SW480 (cell line): ENCODE measurements around the gene SKA3.
"Not testable (repeated sequence)": the region's sequence is repeated elsewhere in the genome, so short reads cannot be mapped to it uniquely, and the experiment has no call there.

Source experiments
- DNase-seq: peaks from one replicate; pipeline ENCODE4 v3.0.0-alpha.2; 2016; ENCODE audit warnings: low spot score

The SKA3 gene

DNA sequence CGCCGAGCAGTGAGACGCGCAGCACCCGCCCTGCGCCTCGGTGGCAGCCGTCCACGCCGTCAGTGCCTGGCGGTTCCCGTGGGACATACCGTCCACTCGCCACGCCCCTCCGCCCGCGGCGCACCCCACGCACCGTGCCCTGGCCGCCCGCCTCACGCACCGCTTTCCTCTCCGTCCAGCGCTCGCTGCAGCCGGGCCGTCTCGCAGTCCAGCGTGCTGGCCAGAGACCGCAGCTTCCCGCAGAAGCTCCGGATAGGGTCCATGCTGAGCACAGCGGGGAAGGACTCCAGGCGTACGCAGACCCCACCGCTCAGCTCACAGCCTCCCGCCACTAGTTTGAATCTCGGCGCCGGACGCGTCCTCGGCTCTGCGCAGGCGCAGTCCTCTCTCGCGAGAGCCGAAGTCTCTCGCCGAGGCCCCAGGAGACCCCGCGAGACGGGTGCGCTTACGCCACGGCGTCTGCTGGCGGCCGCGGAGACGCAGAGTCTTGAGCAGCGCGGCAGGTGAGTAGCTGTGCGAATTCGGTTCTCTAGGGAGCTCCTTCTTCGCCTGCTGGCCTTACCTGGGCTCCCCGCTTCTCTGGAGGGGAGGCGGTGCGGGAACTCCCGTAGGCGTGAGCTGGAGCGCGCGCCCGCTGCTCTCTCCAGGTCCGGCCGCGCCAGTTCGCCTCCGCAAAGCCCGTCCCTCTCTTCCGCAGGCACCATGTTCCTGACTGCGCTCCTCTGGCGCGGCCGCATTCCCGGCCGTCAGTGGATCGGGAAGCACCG, at the start of gene SKA3, which contains the start of gene MRPL57:
Gene SKA3 (minus strand): TSS at position 338 of the 767 bp plus-strand sequence. CDS start 75 bp downstream, at position 263.
Gene MRPL57 (plus strand): TSS at position 444 of the 767 bp plus-strand sequence. CDS start 259 bp downstream, at position 703.
- DNase-seq: peak; percentile 95

DNA sequence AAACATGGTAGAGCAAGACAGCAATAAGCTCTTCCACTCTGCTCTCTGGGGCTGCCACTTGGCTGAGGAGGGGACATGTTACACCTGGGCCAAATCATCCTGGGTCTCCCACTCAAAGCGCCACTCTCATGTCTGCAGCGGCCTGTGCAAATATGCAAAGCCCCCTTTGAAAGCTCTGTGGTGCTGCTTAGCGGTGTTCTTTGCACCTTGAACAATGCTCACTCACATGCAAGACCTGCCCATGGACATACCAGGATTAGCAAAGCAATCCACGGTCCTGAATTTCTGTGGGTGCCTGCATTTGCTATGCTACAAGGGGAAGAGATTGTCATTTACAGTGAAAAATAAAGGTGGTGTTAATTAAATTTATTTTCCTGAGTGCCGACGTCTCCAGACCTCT, 48.7 kb upstream of the SKA3 start:
- DNase-seq: no peak

DNA sequence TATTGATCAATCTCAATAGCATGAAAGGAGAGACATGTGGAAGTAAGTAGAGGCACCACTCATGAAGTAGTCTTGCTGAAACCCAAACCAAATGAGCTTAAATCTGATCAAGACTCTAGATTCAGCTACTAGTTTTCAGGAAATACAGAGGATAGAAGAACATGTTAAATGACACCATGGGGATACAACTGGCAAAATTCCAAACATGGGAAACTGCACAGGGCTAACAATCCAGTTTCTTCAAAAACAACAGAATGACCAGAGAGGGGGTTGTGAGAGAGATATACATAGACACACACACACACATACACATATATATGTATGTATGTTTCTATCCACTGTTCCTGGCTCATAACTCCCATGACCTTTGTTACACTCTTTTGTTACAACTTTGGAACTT, 44.9 kb upstream of the SKA3 start:
- no peak for DNase-seq

DNA sequence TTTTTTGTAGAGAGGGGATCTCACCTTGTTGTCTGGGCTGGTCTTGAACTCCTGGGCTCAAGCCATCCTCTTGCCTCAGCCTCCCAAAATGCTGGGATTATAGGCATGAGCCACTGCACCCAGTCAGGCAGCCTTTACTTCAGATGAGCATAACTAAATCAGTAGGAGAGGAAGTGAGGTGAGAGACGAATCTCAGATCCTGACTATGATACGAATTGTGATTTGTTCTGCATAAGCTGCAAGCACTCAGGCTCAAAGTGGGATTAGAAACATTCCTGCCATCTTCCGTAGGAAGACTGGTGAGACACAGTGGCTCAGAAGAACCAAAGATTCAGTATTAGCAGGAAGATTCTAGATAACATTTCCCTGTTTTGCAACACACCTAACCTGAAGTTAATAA, 43.4 kb upstream of the SKA3 start:
- DNase-seq: not testable (repeated sequence)

DNA sequence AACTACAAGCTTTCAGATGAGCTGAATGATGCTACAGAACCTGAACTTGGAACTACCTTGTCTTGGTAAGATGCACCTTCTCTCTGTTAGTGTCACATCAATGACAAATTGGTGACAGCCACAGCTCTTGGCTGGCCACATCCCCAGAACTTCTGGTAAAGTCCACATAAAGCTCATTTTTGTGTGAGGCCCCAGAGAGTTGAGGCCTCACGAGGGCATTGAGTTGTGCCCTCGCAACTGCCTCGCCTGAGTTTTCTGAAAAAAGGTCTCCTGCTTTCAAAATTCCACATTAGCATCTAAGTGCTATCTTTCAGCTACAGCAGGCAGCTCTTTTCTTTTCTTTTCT, 42.7 kb upstream of the SKA3 start:
- DNase-seq: no peak

DNA sequence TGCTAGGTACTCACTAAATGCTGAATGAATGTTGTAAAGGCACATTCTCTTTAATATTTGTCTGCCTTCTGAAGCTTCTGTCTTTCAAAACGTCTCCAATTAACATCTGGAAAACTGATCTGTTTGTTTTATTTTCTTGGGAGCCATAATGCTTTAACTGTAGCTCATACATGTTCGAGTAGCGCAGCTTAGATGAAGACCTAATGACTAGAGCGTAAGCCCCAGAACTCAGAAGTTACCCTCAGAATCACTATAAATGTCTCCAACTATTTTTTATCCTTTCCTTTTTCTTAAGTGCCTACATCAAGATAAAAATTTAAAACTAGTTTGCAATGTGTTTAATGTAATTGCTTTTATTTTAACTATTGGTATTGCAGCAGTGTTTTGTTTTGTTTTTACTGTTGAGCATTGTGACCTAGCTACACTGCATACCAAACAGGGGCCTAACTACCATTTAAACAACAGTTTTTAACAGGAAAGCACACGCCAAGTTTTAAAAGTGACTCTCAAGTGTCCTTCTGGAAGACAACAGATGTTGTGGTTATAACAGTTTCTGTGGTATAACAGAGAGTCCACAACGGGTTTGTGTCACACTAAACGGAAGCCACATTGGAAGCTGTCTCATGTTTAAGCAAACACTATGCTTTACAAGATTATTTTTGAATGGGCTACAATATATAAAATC, 42.1 kb upstream of the SKA3 start:
- no peak for DNase-seq

DNA sequence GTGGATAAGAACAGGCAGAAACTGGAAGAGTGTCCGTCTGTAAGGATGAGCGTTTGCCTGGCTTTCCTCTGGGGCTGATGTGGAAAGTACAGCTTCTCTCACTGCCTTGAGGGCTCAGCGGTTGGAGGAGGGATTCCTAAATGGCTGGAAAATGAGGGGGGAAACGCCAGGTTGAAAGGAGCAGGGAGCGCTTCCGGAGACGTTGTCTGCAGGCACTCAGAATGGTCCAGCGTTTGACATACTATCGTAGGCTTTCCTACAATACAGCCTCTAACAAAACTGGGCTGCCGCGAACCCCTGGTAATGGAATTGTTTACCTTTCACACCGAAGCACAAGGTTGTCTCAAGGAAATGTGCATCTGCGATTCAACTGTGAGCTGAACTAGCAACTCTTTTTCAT, 40.0 kb upstream of the SKA3 start:
- DNase-seq: no peak

DNA sequence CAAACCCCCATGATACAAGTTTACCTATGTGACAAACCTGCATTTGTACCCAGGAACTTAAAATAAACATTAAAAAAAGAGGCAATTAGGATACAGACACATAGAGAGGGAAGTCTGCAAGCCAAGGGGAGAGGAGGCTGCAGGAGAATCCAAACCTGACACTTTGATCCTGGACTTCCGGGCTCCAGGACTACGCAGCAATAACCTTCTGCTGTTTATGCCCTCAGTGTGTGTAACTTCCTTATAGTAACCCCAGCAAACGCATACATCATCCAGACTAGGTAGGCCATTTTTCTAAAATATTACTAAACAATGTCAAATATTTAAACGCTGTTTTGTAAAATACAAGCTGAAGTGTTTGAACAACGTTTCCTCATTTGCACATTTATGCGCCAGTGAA, 39.1 kb upstream of the SKA3 start:
- DNase-seq: not testable (repeated sequence)

DNA sequence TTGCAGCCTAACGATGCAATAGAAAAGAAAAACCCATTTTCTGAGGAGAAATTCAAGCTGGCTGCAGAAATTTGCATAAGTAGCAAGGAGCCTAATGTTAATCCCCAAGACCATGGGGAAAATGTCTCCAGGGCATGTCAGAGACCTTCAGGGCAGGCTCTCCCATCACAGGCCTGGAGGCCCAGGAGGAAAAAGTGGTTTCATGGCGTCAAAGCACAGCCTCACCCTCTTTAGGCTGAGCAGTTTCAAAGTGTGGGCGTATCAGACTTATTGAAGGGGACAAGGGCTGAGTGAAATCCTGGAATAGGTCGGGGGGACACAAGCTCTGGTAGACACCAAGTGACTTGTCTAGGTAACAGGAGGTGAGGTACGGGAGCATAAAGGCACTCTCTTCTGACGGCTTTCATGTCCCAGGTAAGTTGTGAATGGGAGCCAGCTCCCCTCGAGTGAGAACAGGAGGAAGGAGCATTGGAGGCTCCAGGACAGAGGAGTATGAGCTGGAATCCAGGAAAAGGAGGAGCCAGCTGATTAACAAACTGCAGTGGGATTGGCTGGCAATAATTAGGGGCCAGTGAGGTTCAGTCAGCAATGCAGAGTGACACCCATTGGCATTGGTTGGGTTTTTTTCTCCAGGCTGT, 35.9 kb upstream of the SKA3 start:
- no peak for DNase-seq

DNA sequence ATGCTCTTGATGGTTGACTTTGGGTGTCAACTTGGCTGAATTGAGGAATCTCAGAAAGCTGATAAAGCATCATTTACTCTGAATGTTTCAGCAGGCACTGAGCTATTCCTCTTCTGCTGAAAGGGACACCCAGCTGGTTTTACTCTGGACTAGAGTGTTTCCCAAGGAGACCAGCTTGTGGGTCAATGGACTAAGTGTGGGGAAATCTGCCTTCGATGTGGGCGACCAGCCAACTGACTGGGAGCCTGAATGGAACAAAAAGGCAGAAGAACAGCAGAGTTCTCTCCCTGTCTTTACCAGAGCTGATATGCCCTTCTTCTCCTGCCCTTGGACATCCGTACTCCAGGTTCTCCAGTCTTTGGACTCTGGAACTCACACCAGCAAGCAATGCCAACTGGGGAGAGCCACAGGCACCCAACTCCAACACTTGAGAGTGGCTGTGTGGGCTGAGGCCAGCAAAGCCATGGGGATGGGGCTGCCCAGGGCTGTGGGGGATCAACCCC, 32.4 kb upstream of the SKA3 start:
- no peak for DNase-seq

DNA sequence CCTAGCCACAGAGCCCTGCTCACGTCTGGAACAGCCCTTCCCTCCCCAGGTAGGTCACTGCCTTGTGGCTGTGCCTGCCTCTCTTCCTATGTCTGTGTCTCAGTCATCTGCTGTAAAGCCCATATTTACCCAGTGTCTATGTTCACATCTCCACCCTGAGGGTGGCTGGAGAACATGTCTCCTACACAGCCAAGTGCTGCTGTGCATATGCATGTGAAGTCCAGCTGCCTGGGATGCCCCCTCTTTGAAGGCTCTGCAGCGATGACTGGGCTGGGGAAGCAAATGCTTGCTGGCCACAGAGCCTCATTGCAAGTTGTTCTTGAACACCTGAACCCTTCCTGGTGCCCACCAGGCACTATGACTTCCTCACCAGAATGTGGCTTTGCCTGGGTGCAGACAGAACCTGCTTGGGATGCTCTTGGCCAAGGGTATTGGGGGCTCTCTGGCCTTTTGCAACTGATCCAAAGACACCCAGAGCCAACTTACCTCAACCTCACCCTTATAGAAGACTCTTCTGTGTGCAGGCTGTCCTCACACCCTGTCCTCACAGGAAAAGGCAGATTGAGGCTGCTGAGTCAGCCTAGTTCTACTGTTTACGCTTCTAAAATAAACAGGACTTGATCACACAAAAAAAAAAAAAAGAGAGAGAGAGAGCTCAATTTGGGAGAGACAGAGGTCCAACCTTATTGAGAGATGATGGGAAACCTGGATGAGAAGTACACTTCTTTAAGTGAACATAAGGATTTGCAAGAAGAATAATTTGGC, 26.6 kb upstream of the SKA3 start:
- DNase-seq: no peak

DNA sequence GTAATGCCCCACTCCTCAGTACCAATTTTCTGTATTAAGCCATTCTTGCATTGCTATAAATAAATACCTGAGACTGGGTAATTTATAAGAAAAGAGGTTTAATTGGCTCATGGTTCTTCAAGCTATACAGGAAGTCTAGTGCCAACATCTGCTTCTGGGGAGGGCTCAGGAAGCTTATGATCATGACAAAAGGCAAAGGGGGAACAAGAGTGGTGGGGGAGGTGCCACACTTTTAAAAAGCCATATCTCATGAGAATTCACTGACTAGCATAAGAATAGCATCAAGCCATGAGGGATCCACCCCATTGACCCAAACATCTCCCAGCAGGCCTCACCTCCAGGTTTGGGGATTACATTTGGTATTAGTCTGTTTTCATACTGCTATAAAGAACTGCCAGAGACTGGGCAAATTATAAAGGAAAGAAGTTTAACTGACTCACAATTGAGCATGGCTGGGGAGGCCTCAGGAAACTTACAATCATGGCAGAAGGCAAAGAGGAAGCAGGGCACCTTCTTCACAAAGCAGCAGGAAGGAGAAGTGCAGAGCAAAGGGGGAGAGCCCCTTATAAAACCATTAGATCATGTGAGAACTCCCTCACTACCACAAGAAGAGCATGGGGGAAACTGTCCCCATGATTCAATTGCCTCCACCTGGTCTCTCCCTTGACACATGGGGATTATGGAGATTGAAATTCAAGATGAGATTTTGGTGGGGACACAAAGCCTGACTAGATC, 25.3 kb upstream of the SKA3 start:
- DNase-seq: not testable (repeated sequence)

DNA sequence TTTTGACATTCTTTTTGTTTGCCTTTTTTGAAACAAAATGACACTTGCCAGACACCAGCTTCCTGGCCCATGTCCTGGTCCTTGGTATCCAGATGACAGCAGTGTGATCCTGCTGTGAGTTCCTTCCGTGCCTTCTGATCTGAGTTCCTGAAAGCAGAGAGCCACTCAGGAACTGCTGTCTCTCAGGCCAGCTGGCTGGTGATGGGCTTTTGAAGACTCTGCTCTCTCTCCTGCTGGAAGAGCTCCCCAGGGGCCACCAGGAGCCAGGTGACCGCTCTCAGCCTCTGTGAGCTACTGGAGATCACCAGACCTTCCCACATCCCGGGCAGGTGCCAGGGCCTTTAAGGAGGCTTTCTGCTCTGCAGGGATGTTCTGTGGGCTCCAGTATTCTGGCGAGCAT, 22.0 kb upstream of the SKA3 start:
- not testable (repeated sequence) for DNase-seq

DNA sequence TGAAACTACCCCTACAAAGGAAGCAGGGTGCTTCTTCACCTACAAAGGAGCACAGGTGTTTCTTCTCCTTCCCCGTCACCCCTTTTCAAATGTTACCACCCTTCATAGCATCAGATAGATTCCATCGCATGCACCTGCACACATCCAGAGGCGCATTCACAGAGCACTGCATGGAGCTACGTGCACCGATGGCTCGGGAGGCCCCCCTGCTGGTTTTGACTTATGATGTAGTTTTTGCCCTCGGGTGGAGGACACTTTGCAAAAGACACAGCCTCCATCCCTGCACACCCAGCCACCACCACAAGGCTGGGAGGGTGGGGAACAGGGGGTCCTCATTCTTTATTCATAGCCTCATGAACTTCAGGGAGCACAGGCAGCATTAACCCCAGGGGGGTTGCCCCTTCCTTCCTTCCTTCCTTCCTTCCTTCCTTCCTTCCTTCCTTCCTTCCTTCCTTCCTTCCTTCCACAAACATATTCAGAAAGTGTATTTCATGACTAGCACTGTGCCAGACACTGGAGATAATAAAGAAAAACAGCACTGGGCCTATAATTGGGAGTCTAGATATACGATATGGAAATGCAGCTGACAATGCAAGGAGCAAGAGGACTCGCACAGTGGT, 21.4 kb upstream of the SKA3 start:
- DNase-seq: not testable (repeated sequence)

DNA sequence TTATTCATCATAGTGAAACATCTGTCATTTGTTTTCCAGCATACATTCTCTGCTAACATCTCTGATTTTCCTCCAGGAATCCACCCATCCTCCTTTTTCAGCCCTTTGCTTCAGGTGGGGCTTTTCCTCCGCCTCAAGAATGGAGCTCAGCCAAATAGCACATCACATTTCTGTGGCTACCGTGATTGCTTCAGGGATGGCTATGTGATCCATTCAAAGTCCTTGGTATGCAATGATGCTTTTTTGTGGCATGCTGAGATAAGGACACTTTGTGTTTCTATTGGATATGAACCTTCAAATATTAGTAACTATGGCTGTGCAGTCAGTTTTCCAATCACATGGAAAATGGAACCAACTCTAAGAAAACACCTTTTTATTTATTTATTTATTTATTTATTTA, 18.4 kb upstream of the SKA3 start:
- DNase-seq: peak; percentile 9

DNA sequence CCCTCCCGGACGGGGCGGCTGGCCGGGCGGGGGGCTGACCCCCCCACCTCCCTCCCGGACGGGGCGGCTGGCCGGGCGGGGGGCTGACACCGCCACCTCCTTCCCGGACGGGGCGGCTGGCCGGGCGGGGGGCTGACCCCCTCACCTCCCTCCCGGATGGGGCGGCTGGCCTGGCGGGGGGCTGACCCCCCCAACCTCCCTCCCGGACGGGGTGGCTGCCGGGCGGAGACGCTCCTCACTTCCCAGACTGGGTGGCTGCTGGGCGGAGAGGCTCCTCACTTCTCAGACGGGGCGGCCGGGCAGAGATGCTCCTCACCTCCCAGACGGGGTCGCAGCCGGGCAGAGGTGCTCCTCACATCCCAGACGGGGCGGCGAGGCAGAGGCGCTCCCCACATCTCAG, 10.1 kb upstream of the SKA3 start:
- not testable (repeated sequence) for DNase-seq

DNA sequence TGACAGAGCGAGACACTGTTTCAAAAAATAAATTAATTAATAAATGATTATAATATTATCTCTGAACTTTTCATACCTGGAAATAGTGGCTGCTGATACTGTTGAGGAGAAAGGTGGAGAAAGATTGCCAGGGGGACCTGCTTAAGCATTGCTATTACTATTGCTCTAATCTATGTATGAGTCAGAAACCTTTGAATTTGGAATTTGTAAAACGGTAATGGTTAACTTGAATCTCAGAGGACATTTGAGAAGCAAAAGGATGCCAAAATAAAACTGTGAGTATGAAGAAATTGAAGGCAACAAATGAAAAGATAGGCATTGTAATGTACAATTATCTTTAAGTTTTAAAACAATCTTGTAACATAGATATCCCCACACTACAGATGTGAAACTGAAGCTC, 5.3 kb upstream of the SKA3 start:
- DNase-seq: no peak

DNA sequence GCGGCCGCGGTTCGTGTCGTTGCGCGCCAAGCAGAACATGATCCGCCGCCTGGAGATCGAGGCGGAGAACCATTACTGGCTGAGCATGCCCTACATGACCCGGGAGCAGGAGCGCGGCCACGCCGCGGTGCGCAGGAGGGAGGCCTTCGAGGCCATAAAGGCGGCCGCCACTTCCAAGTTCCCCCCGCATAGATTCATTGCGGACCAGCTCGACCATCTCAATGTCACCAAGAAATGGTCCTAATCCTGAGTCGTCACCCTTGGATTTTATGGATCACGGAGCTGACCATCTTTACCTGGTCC, 581 bp upstream of the SKA3 start:
- no peak for DNase-seq

DNA sequence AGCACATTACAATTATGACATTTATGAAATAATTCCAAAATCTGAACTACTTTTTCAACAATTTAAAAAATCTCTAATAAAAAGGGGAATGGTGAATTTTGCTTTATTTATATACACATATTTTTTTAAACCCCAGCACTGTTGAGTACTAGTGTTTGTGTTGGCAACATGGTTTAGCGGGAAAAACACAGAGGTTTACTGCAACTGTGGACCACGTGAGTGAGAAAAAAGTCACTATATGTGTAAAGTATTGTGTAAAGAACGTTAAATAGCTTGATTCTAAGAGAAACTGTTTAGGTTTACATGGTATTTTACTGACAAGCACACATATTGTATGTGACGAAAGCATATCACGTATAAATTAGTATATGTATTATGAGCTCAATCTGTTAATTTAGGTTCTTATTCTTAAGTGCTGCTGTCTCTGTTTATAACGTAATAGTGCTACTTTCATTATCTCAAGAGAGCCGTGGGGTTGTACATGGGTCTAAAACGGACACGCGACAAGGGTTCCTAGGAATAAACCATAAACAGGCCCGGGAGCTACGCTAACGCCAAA, 617 bp downstream of the SKA3 start:
- DNase-seq: peak; percentile 73

DNA sequence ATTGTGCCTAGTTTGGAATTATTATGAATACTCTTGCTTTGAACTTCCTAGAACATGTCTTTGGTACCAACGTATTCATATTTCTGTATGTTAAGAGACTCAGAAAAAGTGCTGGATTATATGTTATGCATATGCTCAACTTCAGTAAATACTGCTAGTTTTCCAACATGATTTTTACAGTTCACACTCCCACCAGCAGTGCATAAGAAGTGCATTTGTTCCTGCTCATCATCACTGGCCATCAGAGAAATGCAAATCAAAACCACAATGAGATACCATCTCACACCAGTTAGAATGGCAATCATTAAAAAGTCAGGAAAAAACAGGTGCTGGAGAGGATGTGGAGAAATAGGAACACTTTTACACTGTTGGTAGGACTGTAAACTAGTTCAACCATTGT, 2.6 kb downstream of the SKA3 start:
- not testable (repeated sequence) for DNase-seq

DNA sequence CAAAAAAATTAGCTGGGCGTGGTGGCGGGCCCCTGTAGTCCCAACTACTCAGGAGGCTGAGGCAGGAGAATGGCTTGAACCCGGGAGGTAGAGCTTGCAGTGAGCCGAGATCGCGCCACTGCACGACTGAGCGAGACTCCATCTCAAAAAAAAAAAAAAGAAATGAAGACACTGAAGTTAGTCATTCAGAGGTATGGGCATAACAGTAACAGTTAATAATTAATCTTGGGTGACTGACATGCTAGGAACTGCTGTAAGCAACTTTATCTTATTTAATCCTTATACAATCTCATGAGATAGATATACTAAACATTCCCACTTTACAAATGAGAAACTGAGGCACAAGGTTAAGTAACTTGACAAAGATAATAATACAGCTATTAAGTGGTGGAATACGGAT, 4.9 kb downstream of the SKA3 start:
- no peak for DNase-seq
